ENCODE measurements around the gene PMEL. TPM values are rescaled to one million over a fixed set of nuclear protein-coding genes. Genes with fewer than 3 reads are reported as not detected.
"Not testable (repeated sequence)": the region's sequence is repeated elsewhere in the genome, so short reads cannot be mapped to it uniquely, and the experiment has no call there.

The PMEL gene
- polyA plus RNA-seq, 2 donors: 0.63 to 0.75 TPM

- no peak overlapping the region for H3K27ac ChIP-seq (ENCODE audit: low read depth in 2 of 2, low read length in 1 of 2)
- no peak overlapping the region for H3K4me3 ChIP-seq (ENCODE audit: low read depth in 1 of 2, low read length in 2 of 2)
- peaks cover 4 to 15% of the 10 kb centered on the region in 2 donors for H3K36me3 ChIP-seq (ENCODE audit: control insufficient read depth in 2 of 2, insufficient read depth in 2 of 2, low read length in 1 of 2)
- no peaks in the 10 kb centered on the region for H3K27me3 ChIP-seq (ENCODE audit: control insufficient read depth in 1 of 2, insufficient read depth in 2 of 2, low read length in 2 of 2)
- H3K9me3 ChIP-seq (ENCODE audit: control insufficient read depth in 2 of 2, insufficient read depth in 1 of 2, low read depth in 1 of 2, low read length in 1 of 2): no peaks in the 10 kb centered on the region
- WGBS, 2 donors: 86% methylated on average over 4 of the region's 4 CpGs
- no peaks in the 10 kb centered on the region for H3K4me1 ChIP-seq (ENCODE audit: control insufficient read depth in 2 of 2, insufficient read depth in 2 of 2, low read length in 1 of 2)
Observed at GRCh38 chr12:55985341-55985740, 19.5 kb upstream of the PMEL start.

- Histone ChIP-seq H3K9me3 (ENCODE audit: control insufficient read depth in 2 of 2, insufficient read depth in 1 of 2, low read depth in 1 of 2, low read length in 1 of 2) (no peaks in the 10 kb centered on the region), H3K27me3 (ENCODE audit: control insufficient read depth in 1 of 2, insufficient read depth in 2 of 2, low read length in 2 of 2) (no peaks in the 10 kb centered on the region), H3K36me3 (ENCODE audit: control insufficient read depth in 2 of 2, insufficient read depth in 2 of 2, low read length in 1 of 2) (peaks cover 3 to 13% of the 10 kb centered on the region in 2 donors), H3K4me1 (ENCODE audit: control insufficient read depth in 2 of 2, insufficient read depth in 2 of 2, low read length in 1 of 2) (no peaks in the 10 kb centered on the region), H3K27ac (ENCODE audit: low read depth in 2 of 2, low read length in 1 of 2) (no peak overlapping the region), H3K4me3 (ENCODE audit: low read depth in 1 of 2, low read length in 2 of 2) (no peak overlapping the region)
- WGBS, 2 donors: 63 to 78% methylated on average over 2 of the region's 2 CpGs
Observed at GRCh38 chr12:55984861-55985260, 19.0 kb upstream of the PMEL start.

GRCh38 chr12:55983232-55983842, 17.5 kb upstream of the PMEL start:
- Histone ChIP-seq H3K27me3 (ENCODE audit: control insufficient read depth in 1 of 2, insufficient read depth in 2 of 2, low read length in 2 of 2) (no peaks in the 10 kb centered on the region), H3K4me1 (ENCODE audit: control insufficient read depth in 2 of 2, insufficient read depth in 2 of 2, low read length in 1 of 2) (no peaks in the 10 kb centered on the region), H3K27ac (ENCODE audit: low read depth in 2 of 2, low read length in 1 of 2) (no peak overlapping the region), H3K36me3 (ENCODE audit: control insufficient read depth in 2 of 2, insufficient read depth in 2 of 2, low read length in 1 of 2) (peaks cover 0 to 11% of the 10 kb centered on the region in 2 donors), H3K9me3 (ENCODE audit: control insufficient read depth in 2 of 2, insufficient read depth in 1 of 2, low read depth in 1 of 2, low read length in 1 of 2) (no peaks in the 10 kb centered on the region), H3K4me3 (ENCODE audit: low read depth in 1 of 2, low read length in 2 of 2) (no peak overlapping the region)
- WGBS, 2 donors: 80 to 85% methylated on average over 4 of the region's 4 CpGs

GRCh38 chr12:55982319-55982936, 16.6 kb upstream of the PMEL start:
- peaks cover 0 to 11% of the 10 kb centered on the region in 2 donors for H3K36me3 ChIP-seq (ENCODE audit: control insufficient read depth in 2 of 2, insufficient read depth in 2 of 2, low read length in 1 of 2)
- WGBS, 2 donors: 80 to 81% methylated on average over 3 of the region's 3 CpGs
- H3K4me3 ChIP-seq (ENCODE audit: low read depth in 1 of 2, low read length in 2 of 2): no peak overlapping the region
- H3K27me3 ChIP-seq (ENCODE audit: control insufficient read depth in 1 of 2, insufficient read depth in 2 of 2, low read length in 2 of 2): no peaks in the 10 kb centered on the region
- H3K9me3 ChIP-seq (ENCODE audit: control insufficient read depth in 2 of 2, insufficient read depth in 1 of 2, low read depth in 1 of 2, low read length in 1 of 2): no peaks in the 10 kb centered on the region
- no peaks in the 10 kb centered on the region for H3K4me1 ChIP-seq (ENCODE audit: control insufficient read depth in 2 of 2, insufficient read depth in 2 of 2, low read length in 1 of 2)
- no peak overlapping the region for H3K27ac ChIP-seq (ENCODE audit: low read depth in 2 of 2, low read length in 1 of 2)

- not testable (repeated sequence) for H3K27me3 ChIP-seq (ENCODE audit: control insufficient read depth in 1 of 2, insufficient read depth in 2 of 2, low read length in 2 of 2); H3K9me3 ChIP-seq (ENCODE audit: control insufficient read depth in 2 of 2, insufficient read depth in 1 of 2, low read depth in 1 of 2, low read length in 1 of 2); H3K4me3 ChIP-seq (ENCODE audit: low read depth in 1 of 2, low read length in 2 of 2); H3K4me1 ChIP-seq (ENCODE audit: control insufficient read depth in 2 of 2, insufficient read depth in 2 of 2, low read length in 1 of 2)
- peak overlapping the region in 1 of 2 donors; percentile 22 for H3K27ac ChIP-seq (ENCODE audit: low read depth in 2 of 2, low read length in 1 of 2)
- WGBS, 2 donors: 56 to 63% methylated on average over 5 of the region's 5 CpGs
- peaks cover 0 to 11% of the 10 kb centered on the region in 2 donors for H3K36me3 ChIP-seq (ENCODE audit: control insufficient read depth in 2 of 2, insufficient read depth in 2 of 2, low read length in 1 of 2)
Observed at GRCh38 chr12:55981882-55982281, 16.0 kb upstream of the PMEL start.

GRCh38 chr12:55979069-55979468, 13.2 kb upstream of the PMEL start:
- no peak overlapping the region for H3K27ac ChIP-seq (ENCODE audit: low read depth in 2 of 2, low read length in 1 of 2)
- H3K27me3 ChIP-seq (ENCODE audit: control insufficient read depth in 1 of 2, insufficient read depth in 2 of 2, low read length in 2 of 2): no peaks in the 10 kb centered on the region
- no peaks in the 10 kb centered on the region for H3K9me3 ChIP-seq (ENCODE audit: control insufficient read depth in 2 of 2, insufficient read depth in 1 of 2, low read depth in 1 of 2, low read length in 1 of 2)
- H3K4me3 ChIP-seq (ENCODE audit: low read depth in 1 of 2, low read length in 2 of 2): no peak overlapping the region
- peaks cover 0 to 9% of the 10 kb centered on the region in 2 donors for H3K36me3 ChIP-seq (ENCODE audit: control insufficient read depth in 2 of 2, insufficient read depth in 2 of 2, low read length in 1 of 2)
- no peaks in the 10 kb centered on the region for H3K4me1 ChIP-seq (ENCODE audit: control insufficient read depth in 2 of 2, insufficient read depth in 2 of 2, low read length in 1 of 2)
- 83 to 85% methylated on average over 3 of the region's 3 CpGs for WGBS, 2 donors

GRCh38 chr12:55978393-55978792, 12.6 kb upstream of the PMEL start:
- H3K4me1 ChIP-seq (ENCODE audit: control insufficient read depth in 2 of 2, insufficient read depth in 2 of 2, low read length in 1 of 2): no peaks in the 10 kb centered on the region
- no peak overlapping the region for H3K27ac ChIP-seq (ENCODE audit: low read depth in 2 of 2, low read length in 1 of 2)
- H3K36me3 ChIP-seq (ENCODE audit: control insufficient read depth in 2 of 2, insufficient read depth in 2 of 2, low read length in 1 of 2): peaks cover 0 to 7% of the 10 kb centered on the region in 2 donors
- no peaks in the 10 kb centered on the region for H3K9me3 ChIP-seq (ENCODE audit: control insufficient read depth in 2 of 2, insufficient read depth in 1 of 2, low read depth in 1 of 2, low read length in 1 of 2)
- no peaks in the 10 kb centered on the region for H3K27me3 ChIP-seq (ENCODE audit: control insufficient read depth in 1 of 2, insufficient read depth in 2 of 2, low read length in 2 of 2)
- 90 to 94% methylated on average over 7 of the region's 7 CpGs for WGBS, 2 donors
- no peak overlapping the region for H3K4me3 ChIP-seq (ENCODE audit: low read depth in 1 of 2, low read length in 2 of 2)

- H3K27ac ChIP-seq (ENCODE audit: low read depth in 2 of 2, low read length in 1 of 2): peak overlapping the region; percentile 95 to 98
- WGBS, 2 donors: 0% methylated on average over 15 of the region's 15 CpGs
- no peaks in the 10 kb centered on the region for H3K36me3 ChIP-seq (ENCODE audit: control insufficient read depth in 2 of 2, insufficient read depth in 2 of 2, low read length in 1 of 2)
- no peaks in the 10 kb centered on the region for H3K9me3 ChIP-seq (ENCODE audit: control insufficient read depth in 2 of 2, insufficient read depth in 1 of 2, low read depth in 1 of 2, low read length in 1 of 2)
- no peaks in the 10 kb centered on the region for H3K27me3 ChIP-seq (ENCODE audit: control insufficient read depth in 1 of 2, insufficient read depth in 2 of 2, low read length in 2 of 2)
- H3K4me1 ChIP-seq (ENCODE audit: control insufficient read depth in 2 of 2, insufficient read depth in 2 of 2, low read length in 1 of 2): no peaks in the 10 kb centered on the region
- peak overlapping the region; percentile 99 for H3K4me3 ChIP-seq (ENCODE audit: low read depth in 1 of 2, low read length in 2 of 2)
Observed at GRCh38 chr12:55974308-55974730, 8.5 kb upstream of the PMEL start.

- Histone ChIP-seq H3K27me3 (ENCODE audit: control insufficient read depth in 1 of 2, insufficient read depth in 2 of 2, low read length in 2 of 2) (no peaks in the 10 kb centered on the region), H3K36me3 (ENCODE audit: control insufficient read depth in 2 of 2, insufficient read depth in 2 of 2, low read length in 1 of 2) (no peaks in the 10 kb centered on the region), H3K4me1 (ENCODE audit: control insufficient read depth in 2 of 2, insufficient read depth in 2 of 2, low read length in 1 of 2) (no peaks in the 10 kb centered on the region), H3K9me3 (ENCODE audit: control insufficient read depth in 2 of 2, insufficient read depth in 1 of 2, low read depth in 1 of 2, low read length in 1 of 2) (no peaks in the 10 kb centered on the region), H3K4me3 (ENCODE audit: low read depth in 1 of 2, low read length in 2 of 2) (peak within 1 kb of the TSS; percentile 99), H3K27ac (ENCODE audit: low read depth in 2 of 2, low read length in 1 of 2) (peak within 1 kb of the TSS; percentile 95 to 98)
- 0% methylated on average over 39 of the region's 39 CpGs for WGBS, 2 donors
Observed at GRCh38 chr12:55973599-55974307, 7.9 kb upstream of the PMEL start, which contains the start of gene RAB5B. Gene RAB5B (plus strand): TSS chr12:55974078. CDS start chr12:55986961, 12,883 bp downstream.

Measured in esophagus (tissue), 2 donors.